GM12878 (cell line): ENCODE data around the gene LRRC70. TPM values are rescaled to one million over a fixed set of nuclear protein-coding genes. Genes with fewer than 3 reads are reported as not detected.

Source experiments
- ATAC-seq: fragments of 200-7000 bp; cut with Tn5 transposase; 3 replicates; pipeline ENCODE4 v1.9.1; 2020; ENCODE audit warnings: mild to moderate bottlenecking, moderate library complexity
- BruUV-seq: library from RNA; stranded (reverse); fragments of 400-500 nt; replicated peaks from 2 replicates; lab custom pipeline; 2021; lab: Mats Ljungman, UMichigan
- CTCF ChIA-PET: fragments of 300-600 bp; sonication (Branson Sonifier 250); formaldehyde crosslinking; extraction: SDS; loops from one replicate; lab custom pipeline; 2021; ENCODE audit warnings: inconsistent platforms; lab: Yijun Ruan, JAX
- POLR2A ChIA-PET: fragments of 350-600 bp; formaldehyde crosslinking; extraction: SDS; loops from one replicate; lab custom pipeline; 2021; ENCODE audit warnings: inconsistent platforms; lab: Charles Lee
- RAD21 ChIA-PET: fragments of 300-600 bp; sonication (Branson Sonifier 250); formaldehyde crosslinking; loops from one replicate; lab custom pipeline; 2023; ENCODE audit warnings: antibody characterized with exemption; ENCODE audit not compliant: unreplicated experiment; lab: Charles Lee
- SMC1A ChIA-PET: fragments of 300-600 bp; sonication (Branson Sonifier 250); formaldehyde crosslinking; loops from one replicate; lab custom pipeline; 2023; ENCODE audit not compliant: unreplicated experiment, uncharacterized antibody; lab: Charles Lee
- DNase-seq: peaks from one replicate; pipeline ENCODE4 v3.0.0-alpha.2; 2011; ENCODE audit warnings: low read depth, low spot score
- FAIRE-seq: peaks from 3 replicates; lab custom pipeline; 2011; peaks lifted over from hg19 to GRCh38; lab: Jason Lieb, UNC
- H2AFZ ChIP-seq: 2 replicates; pipeline ENCODE4 v1.6.0; 2011; ENCODE audit warnings: low read depth, low read length, control low read depth; ENCODE audit not compliant: control insufficient read depth
- H3K27ac ChIP-seq: 2 replicates; pipeline ENCODE4 v1.5.1; 2011; ENCODE audit warnings: control low read depth; ENCODE audit not compliant: control insufficient read depth, insufficient read depth
- H3K27me3 ChIP-seq, 2 experiments: replicated peaks in 1 of 2; 2 replicates each; pipeline versions ENCODE4 v1.6.0 to v1.6.1; 2011; ENCODE audit warnings: low read length in 1 of 2; ENCODE audit not compliant: control insufficient read depth in 2 of 2, insufficient read depth in 2 of 2
- H3K36me3 ChIP-seq, 2 experiments: 2 replicates each; pipeline ENCODE4 v1.5.1; 2011; ENCODE audit warnings: low read length in 1 of 2; ENCODE audit not compliant: control insufficient read depth in 2 of 2, insufficient read depth in 2 of 2
- H3K4me1 ChIP-seq: 2 replicates; pipeline ENCODE4 v1.6.1; 2011; ENCODE audit warnings: mild to moderate bottlenecking, low read length, moderate library complexity, mixed read lengths; ENCODE audit not compliant: control insufficient read depth, insufficient read depth
- H3K4me2 ChIP-seq: 2 replicates; pipeline ENCODE4 v1.6.0; 2011; ENCODE audit warnings: control low read depth; ENCODE audit not compliant: control insufficient read depth, insufficient read depth
- H3K4me3 ChIP-seq: fragments of 200-600 bp; sonication (generic); 2 replicates; pipeline ENCODE4 v1.5.1; 2016
- H3K79me2 ChIP-seq: 2 replicates; pipeline ENCODE4 v1.6.0; 2011; ENCODE audit warnings: low read length; ENCODE audit not compliant: control insufficient read depth, insufficient read depth
- H3K9ac ChIP-seq: 2 replicates; pipeline ENCODE4 v1.8.0; 2011; ENCODE audit warnings: low read length, control low read depth, mixed read lengths; ENCODE audit not compliant: control insufficient read depth, insufficient read depth
- H3K9me3 ChIP-seq: replicated peaks from 3 replicates; pipeline ENCODE4 v1.5.1; 2011; ENCODE audit warnings: mild to moderate bottlenecking, low read length; ENCODE audit not compliant: control insufficient read depth, insufficient read depth
- H4K20me1 ChIP-seq: 2 replicates; pipeline ENCODE4 v1.6.0; 2011; ENCODE audit not compliant: control insufficient read depth, insufficient read depth
- CBX5 ChIP-seq: sonication (generic); IDR thresholded peaks from 2 replicates; pipeline ENCODE4 v1.6.1; 2016; ENCODE audit warnings: low read depth, moderate library complexity, mild to moderate bottlenecking, inconsistent platforms
- EZH2 ChIP-seq: IDR thresholded peaks from 2 replicates; pipeline ENCODE4 v1.6.1; 2012; ENCODE audit warnings: low read depth, mild to moderate bottlenecking, control low read depth, inconsistent platforms, low read length, borderline replicate concordance; ENCODE audit not compliant: control insufficient read depth
- MLLT1 ChIP-seq: fragments of 450-650 bp; IDR thresholded peaks from 2 replicates; pipeline ENCODE4 v1.6.1; 2016; ENCODE audit warnings: mild to moderate bottlenecking
- PAX8 ChIP-seq: fragments of 450-650 bp; IDR thresholded peaks from 2 replicates; pipeline ENCODE4 v1.6.1; 2017; ENCODE audit warnings: mild to moderate bottlenecking, moderate library complexity
- POLR2AphosphoS5 ChIP-seq: IDR thresholded peaks from 2 replicates; pipeline ENCODE4 v1.6.1; 2011; ENCODE audit warnings: mild to moderate bottlenecking, low read length, inconsistent platforms
- SMAD1 ChIP-seq: fragments of 450-650 bp; IDR thresholded peaks from 2 replicates; pipeline ENCODE4 v1.6.1; 2018; ENCODE audit warnings: mild to moderate bottlenecking, low read depth; ENCODE audit not compliant: partially characterized antibody
- TAF1 ChIP-seq: IDR thresholded peaks from 2 replicates; pipeline ENCODE4 v1.6.1; 2011; ENCODE audit warnings: mild to moderate bottlenecking, low read depth, low read length, borderline replicate concordance
- YBX1 ChIP-seq: fragments of 450-650 bp; IDR thresholded peaks from 2 replicates; pipeline ENCODE4 v1.6.1; 2016; ENCODE audit warnings: antibody characterized with exemption
- WGBS: methylation state at CpG from one replicate; pipeline ENCODE4 v1.1.6; 2016; ENCODE audit warnings: low lambda C conversion rate; ENCODE audit not compliant: insufficient replicate concordance, insufficient coverage; ENCODE audit errors: missing lambda C conversion rate; 5-methylcytosine and 5-hydroxymethylcytosine counted together
- in situ Hi-C: fragments of 300-500 bp; cut with MboI; formaldehyde crosslinking; loops from 9 replicates; pipeline ENCODE4 v1.14.3; 2018; ENCODE audit warnings: mixed read lengths
- intact Hi-C: fragments of 100-400 bp; cut with micrococcal nuclease; formaldehyde crosslinking; loops from one replicate; pipeline ENCODE4 v1.14.2; 2022; ENCODE audit not compliant: unreplicated experiment
- polyA plus RNA-seq, 11 experiments: library from polyadenylated mRNA; depleted of rRNA in 4 of 11; unstranded in 6 of 11; stranded (reverse) in 5 of 11; fragments of >200 nt; fragmentation: Nextera tagmentation in 4 of 11; fragmentation: Illumina TruSeq in 1 of 11; extraction: Ambion mirVana in 4 of 11; extraction: Trizol in 1 of 11; gene quantifications; 1 replicate in 1 of 11; 2 replicates in 10 of 11; pipeline versions ENCODE4 v1.2.1 to v1.2.3, GENCODE V29; 2011 to 2016; ENCODE audit warnings: inconsistent platforms in 2 of 11, missing spikeins in 2 of 11, low read depth in 1 of 11
- total RNA-seq, 4 experiments: library from RNA; depleted of rRNA in 3 of 4; stranded (reverse); fragments of >200 nt in 3 of 4; fragmentation: Illumina TruSeq in 1 of 4; extraction: Trizol in 1 of 4; gene quantifications; 2 replicates each; pipeline versions ENCODE4 v1.2.1 to v1.2.3, GENCODE V29; 2013 to 2021
- TF ChIP-seq, protein P1 (sequence below): IDR thresholded peaks from 2 replicates; pipeline ENCODE4 v1.6.1; 2012; ENCODE audit warnings: low read depth, low read length, improper control_type of control experiment

The LRRC70 gene
- total and polyA plus RNA-seq, 10 of the 15 experiments (the other 5 are each of a cell fraction or from before 2014, with no cell fraction given), result 0.35 to 1.5 (median 0.84) TPM

DNA sequence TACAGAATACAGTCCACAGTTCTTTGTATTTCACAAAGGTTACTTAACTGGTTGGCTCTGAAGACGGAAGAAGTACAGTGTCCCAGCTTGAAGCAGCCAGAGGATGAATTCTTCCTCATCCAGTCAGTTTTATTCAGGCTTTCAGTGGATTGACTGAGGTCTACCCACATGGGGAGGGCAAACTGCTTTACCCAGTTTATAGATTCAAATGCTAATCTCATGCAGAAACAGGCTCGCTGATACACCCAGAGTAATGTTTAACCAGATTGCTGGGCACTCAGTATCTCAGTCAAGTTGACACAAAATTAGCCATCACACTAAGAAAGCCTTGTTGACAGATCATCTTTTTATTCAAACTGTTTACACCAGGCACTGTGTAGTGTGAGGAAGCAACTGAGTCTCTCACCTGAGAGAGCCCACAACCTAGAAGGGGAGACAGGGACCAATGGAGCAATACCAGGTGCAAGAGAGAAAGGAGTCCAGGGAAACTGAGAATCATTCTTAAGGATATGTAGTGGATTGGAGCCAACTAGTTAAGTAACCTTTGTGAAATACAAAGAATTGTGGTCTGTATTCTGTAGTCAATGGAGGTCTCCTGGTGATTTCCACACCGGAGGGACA lies 15.9 kb downstream of the LRRC70 start:
- CTCF ChIA-PET, result no interaction called here

DNA sequence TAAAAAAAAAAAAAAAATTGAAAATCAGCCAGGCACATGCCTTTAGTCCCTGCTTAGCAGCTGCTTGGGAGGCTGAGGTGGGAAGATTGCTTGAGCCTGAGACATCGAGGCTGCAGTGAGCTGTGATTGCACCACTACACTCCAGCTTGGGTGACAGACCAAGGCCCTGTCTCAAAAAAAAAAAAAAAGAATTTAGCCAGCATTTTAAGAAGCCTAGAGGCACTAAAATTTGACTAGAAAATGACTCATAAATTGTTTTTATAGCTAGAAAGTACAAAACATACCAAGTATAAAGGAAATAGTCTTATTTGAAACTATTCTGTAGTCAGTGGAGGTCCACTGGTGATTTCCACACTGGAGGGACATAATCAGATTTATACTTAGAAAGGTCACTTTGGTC lies 17.5 kb downstream of the LRRC70 start:
- Histone ChIP-seq H3K4me2 (no peak overlapping the region), H3K9ac (no peak overlapping the region), H3K79me2 (no peaks in the 10 kb centered on the region), H3K4me3 (no peak overlapping the region), H2AFZ (no peak overlapping the region), H3K4me1 (no peaks in the 10 kb centered on the region; the same call in 1 of the 2 replicates), H4K20me1 (no peaks in the 10 kb centered on the region)
- in situ Hi-C loops, result no loop called here
- DNase-seq, result no peak
- ChIA-PET CTCF (interaction anchor here (1.2 kb wide), 1 partner anchor 15 kb away, joined by 4 read pairs; no protein-coding TSS in a partner anchor), POLR2A (no interaction called here)
- no peak for ATAC-seq
- intact Hi-C loops, result no loop called here
- WGBS, result 100% methylated on average over 1 of the region's 1 CpG
- BruUV-seq, result no TSS peak
- TF ChIP-seq MLLT1 (no peak), EZH2 (no peak), TAF1 (no peak), POLR2AphosphoS5 (no peak)
- TF ChIP-seq, protein P1, sequence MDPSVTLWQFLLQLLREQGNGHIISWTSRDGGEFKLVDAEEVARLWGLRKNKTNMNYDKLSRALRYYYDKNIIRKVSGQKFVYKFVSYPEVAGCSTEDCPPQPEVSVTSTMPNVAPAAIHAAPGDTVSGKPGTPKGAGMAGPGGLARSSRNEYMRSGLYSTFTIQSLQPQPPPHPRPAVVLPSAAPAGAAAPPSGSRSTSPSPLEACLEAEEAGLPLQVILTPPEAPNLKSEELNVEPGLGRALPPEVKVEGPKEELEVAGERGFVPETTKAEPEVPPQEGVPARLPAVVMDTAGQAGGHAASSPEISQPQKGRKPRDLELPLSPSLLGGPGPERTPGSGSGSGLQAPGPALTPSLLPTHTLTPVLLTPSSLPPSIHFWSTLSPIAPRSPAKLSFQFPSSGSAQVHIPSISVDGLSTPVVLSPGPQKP, result no peak
- TF ChIP-seq, all 136 proteins: peak for 0
- Histone ChIP-seq H3K9me3 (no peaks in the 10 kb centered on the region), H3K36me3 (peaks cover 0 to 2% of the 10 kb centered on the region in 2 experiments; a peak in 2 of 4 replicates), H3K27me3 (no peaks in the 10 kb centered on the region), H3K27ac (no peak overlapping the region)
- SMC1A ChIA-PET, result interaction anchor here (0.6 to 3.5 kb wide), 4 partner anchors 9 to 57 kb away, joined by 3 to 11 read pairs (median 5); no protein-coding TSS in a partner anchor
- RAD21 ChIA-PET, result interaction anchor here (0.6 kb wide), 1 partner anchor 12 kb away, joined by 3 read pairs; no protein-coding TSS in a partner anchor
- FAIRE-seq, result no peak

More for the DNA sequence above, 15.9 kb downstream of the LRRC70 start:
- no peaks in the 10 kb centered on the region; the same call in 1 of the 2 replicates for H3K4me1 ChIP-seq
- RAD21 ChIA-PET, result no interaction called here
- H3K27ac ChIP-seq, result no peak overlapping the region
- H3K36me3 ChIP-seq, result peaks cover 0 to 2% of the 10 kb centered on the region in 2 experiments; a peak in 2 of 4 replicates
- intact Hi-C loops, result no loop called here
- FAIRE-seq (no peak), DNase-seq (no peak)
- no peaks in the 10 kb centered on the region for H3K27me3 ChIP-seq
- SMC1A ChIA-PET, result interaction anchor here (3.5 kb wide), 1 partner anchor 12 kb away, joined by 11 read pairs; no protein-coding TSS in a partner anchor
- no peak overlapping the region for H3K4me2 ChIP-seq
- no peak overlapping the region for H3K4me3 ChIP-seq
- no peaks in the 10 kb centered on the region for H4K20me1 ChIP-seq
- POLR2A ChIA-PET, result interaction anchor here (0.8 kb wide), 1 partner anchor 11 kb away, joined by 3 read pairs; no protein-coding TSS in a partner anchor
- TF ChIP-seq SMAD1, result no peak
- TF ChIP-seq PAX8, result no peak
- TF ChIP-seq CBX5, result no peak
- no peak for TF ChIP-seq YBX1
- TF ChIP-seq, all 136 proteins: peak for 0
- Histone ChIP-seq H3K9me3 (no peaks in the 10 kb centered on the region), H2AFZ (no peak overlapping the region), H3K9ac (no peak overlapping the region), H3K79me2 (no peaks in the 10 kb centered on the region)
- WGBS, result 100% methylated on average over 3 of the region's 3 CpGs
- no TSS peak for BruUV-seq
- in situ Hi-C loops, result no loop called here
- ATAC-seq, result no peak
